HG02852 (cell line): Measurements from ENCODE around the gene GRIN1.

Experiments
- ATAC-seq: cut with Tn5 transposase; IDR thresholded peaks from one replicate; pipeline ENCODE4 v1.9.1; 2021; ENCODE audit warnings: mild to moderate bottlenecking, moderate library complexity; ENCODE audit not compliant: unreplicated experiment

Gene GRIN1

DNA sequence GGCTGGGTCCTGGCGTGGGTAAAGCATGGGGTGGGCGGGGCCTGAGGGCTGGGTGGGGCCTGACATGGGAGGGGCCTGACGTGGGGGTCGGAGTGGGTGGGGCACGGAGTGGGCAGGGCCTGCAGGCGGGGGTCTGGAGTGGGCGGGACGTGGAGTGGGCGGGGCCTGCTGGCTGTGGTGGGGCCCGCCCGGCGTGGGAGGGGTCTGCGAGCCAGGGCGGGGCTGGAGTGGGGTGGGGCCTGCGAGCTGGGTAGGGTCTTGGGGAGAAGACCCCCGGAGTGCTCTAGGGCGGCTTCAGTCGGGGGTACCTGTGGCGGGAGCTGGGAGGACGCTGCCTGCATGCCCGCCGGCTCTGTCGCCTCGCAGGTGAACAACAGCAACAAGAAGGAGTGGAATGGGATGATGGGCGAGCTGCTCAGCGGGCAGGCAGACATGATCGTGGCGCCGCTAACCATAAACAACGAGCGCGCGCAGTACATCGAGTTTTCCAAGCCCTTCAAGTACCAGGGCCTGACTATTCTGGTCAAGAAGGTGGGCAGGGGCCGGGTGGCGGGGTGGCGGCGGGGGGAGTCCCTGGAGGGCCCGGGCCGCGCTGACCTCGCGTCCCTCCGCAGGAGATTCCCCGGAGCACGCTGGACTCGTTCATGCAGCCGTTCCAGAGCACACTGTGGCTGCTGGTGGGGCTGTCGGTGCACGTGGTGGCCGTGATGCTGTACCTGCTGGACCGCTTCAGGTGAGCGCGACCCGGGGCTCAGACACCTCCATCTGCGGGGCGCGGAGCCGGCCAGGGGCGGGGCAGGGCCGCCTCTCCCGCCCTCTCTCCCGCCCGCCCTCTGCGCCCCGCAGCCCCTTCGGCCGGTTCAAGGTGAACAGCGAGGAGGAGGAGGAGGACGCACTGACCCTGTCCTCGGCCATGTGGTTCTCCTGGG is 22.9 kb downstream of the GRIN1 start:
- no peak for ATAC-seq

DNA sequence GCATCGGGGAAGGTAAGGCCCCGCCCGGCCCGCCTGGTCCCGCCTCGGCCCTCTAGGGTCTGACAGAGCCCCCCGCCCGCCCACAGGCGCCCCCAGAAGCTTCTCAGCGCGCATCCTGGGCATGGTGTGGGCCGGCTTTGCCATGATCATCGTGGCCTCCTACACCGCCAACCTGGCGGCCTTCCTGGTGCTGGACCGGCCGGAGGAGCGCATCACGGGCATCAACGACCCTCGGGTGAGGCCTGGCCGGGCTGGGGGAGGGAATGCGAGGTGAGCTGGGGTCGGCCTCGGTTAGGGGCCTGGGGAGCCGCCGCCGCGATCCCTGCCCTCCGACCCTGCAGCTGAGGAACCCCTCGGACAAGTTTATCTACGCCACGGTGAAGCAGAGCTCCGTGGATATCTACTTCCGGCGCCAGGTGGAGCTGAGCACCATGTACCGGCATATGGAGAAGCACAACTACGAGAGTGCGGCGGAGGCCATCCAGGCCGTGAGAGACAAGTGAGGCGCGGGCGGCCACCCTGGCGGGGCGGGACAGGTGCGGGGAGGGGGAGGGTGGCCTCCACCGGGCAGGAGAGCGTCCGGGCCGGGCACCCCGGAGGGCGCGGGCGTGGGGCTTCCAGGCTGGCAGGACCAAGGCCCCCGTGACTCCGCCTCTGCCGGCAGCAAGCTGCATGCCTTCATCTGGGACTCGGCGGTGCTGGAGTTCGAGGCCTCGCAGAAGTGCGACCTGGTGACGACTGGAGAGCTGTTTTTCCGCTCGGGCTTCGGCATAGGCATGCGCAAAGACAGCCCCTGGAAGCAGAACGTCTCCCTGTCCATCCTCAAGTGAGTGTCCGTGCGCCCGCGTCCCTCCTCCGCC is 23.8 kb downstream of the GRIN1 start:
- ATAC-seq: no peak

DNA sequence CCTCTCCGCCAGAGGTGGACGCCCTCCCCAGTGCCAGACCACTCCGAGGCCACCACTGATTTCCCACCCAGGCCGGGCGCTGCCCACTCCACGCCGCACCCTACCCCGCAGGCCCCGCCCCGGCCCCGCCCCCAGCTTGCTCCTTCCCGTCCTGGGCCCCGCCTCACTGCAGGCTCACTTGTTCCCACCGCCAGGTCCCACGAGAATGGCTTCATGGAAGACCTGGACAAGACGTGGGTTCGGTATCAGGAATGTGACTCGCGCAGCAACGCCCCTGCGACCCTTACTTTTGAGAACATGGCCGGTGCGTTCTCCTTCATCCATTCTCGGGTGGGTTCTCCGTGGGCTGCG is 24.4 kb downstream of the GRIN1 start:
- ATAC-seq: no peak

DNA sequence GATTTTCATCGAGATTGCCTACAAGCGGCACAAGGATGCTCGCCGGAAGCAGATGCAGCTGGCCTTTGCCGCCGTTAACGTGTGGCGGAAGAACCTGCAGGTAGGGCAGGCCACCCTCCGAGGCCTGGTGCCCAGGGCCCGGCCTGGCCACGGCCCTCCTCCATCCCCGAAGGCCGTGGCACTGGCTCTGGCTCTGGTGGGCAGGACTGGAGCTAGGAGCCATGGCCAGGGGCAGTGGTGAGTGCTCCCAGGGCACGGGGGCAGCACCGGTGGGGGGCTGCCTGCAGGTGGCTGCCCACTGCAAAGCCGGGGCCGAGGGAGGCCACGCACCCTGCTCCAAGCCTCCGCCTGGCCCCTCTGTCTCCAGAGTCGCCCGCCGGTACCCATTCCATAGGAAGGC is 24.9 kb downstream of the GRIN1 start:
- ATAC-seq: no peak

DNA sequence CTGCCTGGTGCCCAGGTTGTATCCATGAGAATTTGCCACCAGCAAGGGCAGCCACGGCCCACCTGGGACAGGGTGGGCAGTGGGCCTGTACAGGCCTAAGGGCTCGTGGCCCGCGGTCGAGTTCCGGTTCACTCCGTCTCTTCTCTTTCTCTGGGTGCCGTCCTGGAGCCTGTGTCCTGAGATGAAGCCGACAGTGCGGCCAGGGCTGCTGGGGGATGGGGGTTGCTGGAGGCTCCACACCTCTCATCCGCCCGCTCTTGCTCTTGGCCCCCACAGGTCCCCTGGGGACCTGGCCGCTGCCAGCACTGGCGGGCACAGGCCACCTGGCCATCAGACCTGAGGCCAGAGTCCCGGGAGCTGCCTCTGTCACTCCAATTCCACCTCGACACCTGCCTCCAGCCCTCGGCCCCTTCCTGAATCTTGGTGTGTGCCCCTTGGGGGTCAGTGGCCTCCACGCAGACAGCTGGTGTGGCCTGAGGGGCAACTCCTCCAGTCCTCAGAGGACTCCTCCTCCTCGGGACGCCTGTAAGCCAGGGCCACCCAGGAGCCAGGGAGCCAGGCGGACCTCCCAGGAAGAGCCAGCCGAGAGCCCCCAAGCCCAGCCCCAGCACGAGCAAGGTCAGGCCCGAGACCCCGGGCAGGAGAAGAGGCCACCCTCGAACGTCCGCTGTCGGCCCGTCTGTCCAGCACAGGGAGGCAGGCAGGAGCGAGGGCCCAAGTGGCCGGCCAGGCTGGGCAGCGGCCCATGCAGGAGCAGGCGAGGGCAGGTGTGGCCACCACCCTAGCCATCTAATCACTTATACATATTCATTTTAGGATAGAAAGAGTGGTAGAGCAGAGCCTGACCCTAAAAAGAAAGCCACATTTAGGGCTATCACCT is 25.7 kb downstream of the GRIN1 start:
- ATAC-seq: no peak

DNA sequence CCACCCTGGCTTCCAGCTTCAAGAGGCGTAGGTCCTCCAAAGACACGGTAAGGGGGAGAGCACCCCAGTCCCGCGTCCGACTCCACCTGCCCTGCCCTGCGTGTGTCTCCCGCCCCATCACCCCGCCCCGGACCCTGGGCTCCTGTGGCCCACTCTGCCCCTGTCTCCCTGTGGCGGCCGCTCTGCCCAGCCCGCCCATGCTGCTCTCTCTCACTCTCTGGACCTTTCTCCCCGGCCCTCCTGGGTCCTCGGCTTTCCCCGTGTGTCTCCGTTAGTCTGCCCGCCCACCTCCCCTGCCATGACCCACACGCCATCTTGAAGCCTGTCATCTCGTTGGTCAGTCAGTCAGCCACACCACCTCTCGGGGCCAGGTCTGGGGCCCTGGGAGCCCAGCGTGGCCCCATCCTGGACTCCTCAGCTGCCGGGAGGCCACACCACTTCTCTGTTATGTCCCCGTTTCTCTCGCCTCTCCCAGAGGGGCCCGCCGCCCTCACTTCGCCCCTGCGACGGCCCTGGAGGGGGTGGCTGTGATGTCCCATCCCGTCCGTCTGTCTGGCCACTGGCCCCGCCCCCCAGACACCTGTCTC is 26.4 kb downstream of the GRIN1 start:
- no peak for ATAC-seq

DNA sequence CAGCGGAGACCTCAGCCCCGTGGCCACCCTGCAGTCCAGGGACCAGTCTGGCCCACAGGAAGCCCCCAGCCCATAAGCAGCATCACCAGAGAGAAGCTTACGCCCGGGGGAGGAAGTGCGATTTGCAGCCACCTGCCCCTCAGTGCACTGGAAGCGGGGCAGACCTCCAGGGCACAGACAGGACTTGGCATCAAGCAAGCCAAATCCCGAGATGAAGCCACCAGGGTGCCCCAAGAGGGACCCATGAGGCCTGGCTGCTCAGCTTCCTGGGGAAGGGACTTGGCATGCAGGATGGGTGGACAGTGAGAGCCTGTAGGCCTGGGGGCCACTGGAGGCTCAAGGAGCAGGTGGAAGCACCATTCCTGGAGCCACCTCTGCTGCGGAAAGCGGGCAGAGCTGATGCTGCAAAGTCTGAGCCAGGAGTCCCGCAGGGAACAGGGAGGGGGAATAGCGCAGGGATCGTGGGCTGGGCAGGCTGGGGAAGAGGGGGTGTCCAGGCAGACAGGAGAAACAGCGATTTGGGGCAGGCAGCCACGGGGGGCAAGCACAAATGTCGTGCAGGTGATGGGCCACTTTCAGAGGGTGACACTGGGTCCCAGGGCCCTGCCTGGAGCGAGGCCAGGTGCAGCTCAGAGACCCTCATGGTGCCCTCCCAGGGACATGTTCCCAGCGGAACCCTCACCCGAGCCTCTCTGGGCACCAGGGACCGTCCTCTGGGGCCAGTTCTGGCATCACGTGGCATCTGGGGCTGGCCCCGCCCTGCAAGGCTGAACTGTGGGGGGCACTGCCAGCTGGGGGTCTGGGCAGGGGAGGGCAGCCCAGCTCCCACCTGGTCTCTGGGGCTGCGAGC is 27.7 kb downstream of the GRIN1 start:
- ATAC-seq: no peak

DNA sequence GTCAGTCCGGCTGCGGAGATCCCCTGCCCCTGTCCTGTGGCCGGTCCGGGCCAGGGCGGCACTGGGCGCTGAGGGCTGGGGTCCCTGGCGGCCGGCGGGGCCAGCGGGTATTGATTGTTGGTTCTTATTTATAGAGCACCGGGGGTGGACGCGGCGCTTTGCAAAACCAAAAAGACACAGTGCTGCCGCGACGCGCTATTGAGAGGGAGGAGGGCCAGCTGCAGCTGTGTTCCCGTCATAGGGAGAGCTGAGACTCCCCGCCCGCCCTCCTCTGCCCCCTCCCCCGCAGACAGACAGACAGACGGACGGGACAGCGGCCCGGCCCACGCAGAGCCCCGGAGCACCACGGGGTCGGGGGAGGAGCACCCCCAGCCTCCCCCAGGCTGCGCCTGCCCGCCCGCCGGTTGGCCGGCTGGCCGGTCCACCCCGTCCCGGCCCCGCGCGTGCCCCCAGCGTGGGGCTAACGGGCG is 28.4 kb downstream of the GRIN1 start:
- ATAC-seq: no peak

DNA sequence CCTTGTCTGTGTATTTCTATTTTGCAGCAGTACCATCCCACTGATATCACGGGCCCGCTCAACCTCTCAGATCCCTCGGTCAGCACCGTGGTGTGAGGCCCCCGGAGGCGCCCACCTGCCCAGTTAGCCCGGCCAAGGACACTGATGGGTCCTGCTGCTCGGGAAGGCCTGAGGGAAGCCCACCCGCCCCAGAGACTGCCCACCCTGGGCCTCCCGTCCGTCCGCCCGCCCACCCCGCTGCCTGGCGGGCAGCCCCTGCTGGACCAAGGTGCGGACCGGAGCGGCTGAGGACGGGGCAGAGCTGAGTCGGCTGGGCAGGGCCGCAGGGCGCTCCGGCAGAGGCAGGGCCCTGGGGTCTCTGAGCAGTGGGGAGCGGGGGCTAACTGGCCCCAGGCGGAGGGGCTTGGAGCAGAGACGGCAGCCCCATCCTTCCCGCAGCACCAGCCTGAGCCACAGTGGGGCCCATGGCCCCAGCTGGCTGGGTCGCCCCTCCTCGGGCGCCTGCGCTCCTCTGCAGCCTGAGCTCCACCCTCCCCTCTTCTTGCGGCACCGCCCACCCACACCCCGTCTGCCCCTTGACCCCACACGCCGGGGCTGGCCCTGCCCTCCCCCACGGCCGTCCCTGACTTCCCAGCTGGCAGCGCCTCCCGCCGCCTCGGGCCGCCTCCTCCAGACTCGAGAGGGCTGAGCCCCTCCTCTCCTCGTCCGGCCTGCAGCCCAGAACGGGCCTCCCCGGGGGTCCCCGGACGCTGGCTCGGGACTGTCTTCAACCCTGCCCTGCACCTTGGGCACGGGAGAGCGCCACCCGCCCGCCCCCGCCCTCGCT is 29.0 kb downstream of the GRIN1 start:
- no peak for ATAC-seq

DNA sequence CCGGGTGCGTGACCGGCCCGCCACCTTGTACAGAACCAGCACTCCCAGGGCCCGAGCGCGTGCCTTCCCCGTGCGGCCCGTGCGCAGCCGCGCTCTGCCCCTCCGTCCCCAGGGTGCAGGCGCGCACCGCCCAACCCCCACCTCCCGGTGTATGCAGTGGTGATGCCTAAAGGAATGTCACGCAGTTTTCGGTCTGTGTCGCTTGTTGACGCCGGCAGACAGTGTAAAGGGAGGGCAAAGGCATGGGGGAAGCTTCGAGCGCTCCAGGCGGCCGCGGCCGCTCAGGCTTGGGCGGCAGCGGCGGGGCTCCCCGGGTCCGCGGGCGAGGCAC is 29.6 kb downstream of the GRIN1 start:
- no peak for ATAC-seq

DNA sequence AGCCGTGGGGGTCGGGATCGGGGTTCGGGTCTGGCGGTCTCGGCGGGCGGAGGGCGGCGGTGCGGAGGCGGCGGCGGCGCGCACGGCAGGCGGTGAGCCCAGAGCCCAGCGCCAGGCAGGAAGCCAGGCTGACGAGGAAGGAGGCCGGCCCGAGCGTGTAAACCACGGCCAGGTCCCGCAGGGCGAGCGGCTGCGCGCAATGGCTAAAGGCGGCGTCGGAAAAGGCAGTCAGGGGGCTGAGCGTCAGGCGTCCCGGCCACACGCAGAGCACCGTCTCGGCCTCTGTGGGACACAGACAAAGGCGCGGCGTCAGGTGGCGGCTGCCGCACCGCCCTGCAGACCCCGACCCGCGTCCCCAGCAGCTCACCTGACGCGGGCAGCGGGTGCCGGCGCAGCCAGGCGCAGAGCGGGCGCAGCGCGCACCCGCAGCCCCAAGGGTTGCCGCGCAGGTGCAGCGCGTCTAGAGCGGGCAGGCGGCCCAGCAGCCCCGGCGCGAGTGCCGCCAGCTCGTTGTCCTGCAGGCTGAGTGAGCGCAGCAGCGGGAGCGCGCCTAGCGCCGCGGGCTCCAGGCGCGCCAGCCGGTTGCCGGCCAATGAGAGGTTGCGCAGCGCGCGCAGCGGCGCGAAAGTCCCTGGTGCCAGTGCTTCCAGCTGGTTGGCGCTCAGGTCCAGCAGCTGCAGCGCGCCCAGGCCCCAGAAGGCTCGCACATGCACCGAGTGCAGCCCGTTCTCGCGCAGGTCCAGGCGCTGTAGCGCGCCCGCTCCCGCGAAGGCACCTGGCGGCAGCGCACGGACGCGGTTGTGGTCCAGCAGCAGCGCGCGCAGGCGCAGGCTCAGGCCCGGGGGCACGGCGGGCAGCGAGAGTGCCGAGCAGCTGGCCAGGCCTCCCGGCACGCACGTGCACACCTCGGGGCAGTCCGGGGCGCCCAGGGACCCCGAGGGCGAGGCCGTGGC is 30.2 kb downstream of the GRIN1 start:
- ATAC-seq: no peak

DNA sequence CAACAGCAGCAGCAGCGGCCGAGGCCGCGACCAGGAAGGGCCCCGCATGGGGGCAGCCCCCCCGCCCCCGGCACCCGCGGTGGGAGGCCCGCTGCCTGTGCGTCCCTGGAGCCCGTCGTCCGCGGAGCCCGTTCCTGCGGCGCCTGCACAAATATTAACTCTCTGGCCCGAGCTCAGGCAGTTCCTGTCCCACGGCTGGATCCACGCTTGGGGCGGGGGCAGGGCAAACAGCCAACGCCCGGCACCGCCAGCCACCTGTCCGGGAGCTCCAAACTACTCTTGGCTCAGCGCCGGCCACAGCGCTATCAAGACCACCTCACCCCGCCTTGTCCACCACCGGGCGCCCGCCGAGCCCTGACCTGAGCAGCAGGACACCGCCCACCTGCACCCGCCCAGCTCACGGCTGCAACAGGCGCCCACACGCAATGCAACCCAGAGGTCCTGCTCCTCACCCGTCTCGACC is 31.0 kb downstream of the GRIN1 start, which contains the start of gene LRRC26:
Gene LRRC26 (minus strand): TSS at position 156 of the 463 bp plus-strand sequence. CDS start 108 bp downstream, at position 48.
- ATAC-seq: no peak

DNA sequence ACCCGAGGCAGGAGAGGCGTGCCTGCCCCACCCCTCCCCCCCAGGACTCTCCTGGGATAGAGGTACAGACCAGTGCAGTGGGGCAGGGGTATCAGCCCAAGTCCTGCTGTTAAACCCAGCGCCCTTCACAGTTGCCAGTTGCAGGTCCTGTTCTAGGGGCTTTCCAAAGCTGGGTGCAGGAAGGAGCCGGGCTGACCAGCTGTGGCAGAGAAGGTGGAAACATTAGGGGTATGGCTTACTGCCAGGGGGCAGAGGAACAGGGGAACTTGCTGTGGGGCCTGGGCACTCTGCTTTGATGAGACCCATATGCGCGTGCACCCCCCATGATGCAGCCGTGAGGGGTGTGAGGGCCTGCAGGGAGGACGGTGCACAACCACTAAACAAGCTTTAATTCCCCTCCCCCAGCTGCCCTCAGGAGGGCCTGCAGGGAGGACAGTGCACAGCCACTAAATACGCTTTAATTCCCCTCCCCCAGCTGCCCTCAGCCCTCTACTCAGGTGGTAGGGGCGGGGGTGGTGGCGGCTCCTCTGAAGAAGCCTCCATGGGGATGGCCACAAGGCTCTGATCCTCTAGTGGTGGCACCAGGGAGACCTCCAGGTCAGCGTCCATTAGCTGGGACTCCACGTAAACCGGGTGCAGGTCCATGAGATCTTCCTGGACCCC is 31.7 kb downstream of the GRIN1 start:
- no peak for ATAC-seq

DNA sequence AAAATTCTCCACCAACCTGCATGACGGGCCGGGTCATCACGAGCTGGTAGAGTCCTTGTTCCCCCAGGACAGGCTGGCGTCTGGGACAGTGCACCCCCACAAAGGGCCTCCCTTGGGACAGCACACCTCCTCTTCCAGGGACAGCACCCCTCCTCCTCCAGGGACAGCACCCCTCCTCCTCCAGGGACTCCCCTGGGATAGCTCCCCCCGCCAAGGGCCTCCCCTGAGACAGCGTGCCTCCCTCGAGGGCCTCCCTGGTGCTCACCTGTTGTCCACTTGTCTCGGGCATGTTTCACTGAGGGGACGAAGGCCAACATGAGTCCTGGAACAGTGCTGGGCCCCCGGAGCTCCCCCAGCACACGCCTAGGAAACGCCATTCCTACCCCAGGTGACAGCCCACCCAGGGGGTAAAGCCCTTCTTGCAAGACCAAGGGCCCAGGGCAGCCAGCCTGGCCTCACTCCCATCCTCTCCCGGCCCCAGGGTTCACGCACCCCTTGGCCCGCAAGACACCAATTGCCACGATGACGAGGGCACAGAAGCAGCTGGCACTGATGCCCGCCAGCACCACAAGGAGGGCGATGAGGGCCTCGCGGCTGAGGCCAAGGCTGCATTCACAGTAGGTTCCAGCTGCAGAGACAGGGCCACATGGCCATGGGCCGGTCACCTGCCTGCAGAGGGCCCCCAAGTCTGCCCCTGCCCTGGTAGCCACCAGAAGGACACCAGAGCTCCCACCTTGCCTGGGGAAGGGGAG is 32.4 kb downstream of the GRIN1 start:
- ATAC-seq: no peak

DNA sequence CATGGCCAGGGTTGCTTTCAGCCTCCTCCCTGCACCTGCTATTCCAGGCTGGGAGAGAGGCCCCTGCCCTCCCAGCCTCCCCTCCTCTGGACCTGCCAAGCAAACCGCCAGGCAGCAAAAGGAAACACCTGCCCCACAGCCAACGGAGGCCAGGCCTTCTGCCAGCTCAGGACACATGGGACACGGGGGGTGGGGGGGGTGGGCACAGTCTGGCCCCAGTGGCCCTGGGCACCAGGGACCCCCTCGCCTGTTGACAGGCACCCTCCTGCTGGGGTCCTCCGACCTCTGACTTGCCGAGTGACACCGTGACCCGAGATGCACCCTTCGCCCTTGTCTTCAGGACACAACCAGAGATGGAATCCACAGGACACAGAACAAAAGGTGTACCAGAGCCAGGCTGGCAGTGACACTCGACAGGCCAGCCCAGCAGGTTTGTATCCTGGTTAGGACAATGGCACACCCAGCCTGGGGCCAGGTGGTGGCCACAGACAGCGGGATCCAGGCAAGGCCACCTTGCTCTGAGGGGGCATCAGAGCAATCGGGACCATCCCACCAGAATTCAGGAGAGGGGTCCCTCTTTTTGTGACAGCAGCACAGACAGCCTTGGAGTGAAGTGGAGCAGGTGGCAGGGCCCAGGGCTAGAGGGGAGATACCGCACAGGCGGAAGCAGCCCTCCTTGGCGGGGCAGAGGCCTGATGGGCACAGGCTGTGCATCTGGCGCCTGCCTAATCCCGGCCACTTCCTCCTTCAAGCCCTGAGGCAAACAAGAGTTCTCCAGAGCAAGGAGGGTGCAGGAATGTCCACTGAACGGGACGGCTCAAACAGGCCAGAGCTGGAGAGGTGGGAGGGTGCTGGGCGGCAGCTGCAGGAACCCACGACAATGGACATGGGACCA is 34.2 kb downstream of the GRIN1 start:
- no peak for ATAC-seq
